NCI-H2196 treated with DMSO at 0.1 percent for 48 hours (cell line): Measurements from ENCODE around the gene HTR2B.
A peak's percentile ranks its signal among the peaks of the same experiment; 100 is the strongest.
"Not testable (repeated sequence)": the region's sequence is repeated elsewhere in the genome, so short reads cannot be mapped to it uniquely, and the experiment has no call there.

Experiments
- DNase-seq: peaks from one replicate; lab custom pipeline; 2025; ENCODE audit not compliant: unreplicated experiment; lab: John Stamatoyannopoulos, UW

The HTR2B gene

DNA sequence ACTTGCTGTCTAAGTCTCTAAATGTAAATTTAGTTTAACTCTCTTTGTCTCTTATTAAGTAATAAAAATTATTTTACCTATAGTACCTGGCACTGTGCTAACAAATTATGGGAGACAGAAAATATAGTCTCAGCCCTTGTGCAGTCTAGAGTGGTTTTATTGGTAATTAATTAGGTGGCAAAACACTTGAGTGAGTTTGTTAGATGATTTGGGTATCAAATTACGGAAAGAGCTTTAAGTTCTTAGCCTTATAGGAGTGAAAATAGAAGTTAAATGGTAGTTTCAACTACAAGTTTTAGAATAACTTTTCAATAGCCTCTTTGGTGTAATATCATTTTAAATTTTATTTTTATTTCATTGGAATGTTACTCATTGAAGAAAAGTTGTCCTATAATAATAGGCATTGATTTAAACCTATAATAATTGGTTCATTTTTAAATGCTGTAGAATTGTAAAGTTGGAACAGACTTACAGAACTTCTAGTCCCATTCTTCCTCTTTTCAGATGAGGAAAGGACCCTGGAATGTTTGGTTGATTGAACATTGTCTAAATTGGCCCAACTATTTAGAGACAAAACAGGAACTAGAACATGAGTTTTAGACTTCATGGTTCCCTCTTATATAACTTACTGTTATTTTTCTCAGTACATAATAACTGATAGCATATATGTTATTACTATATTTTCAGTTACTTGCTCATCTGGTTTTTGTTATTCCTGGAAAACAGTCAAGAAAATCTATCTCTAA, 10.2 kb upstream of the HTR2B start:
- no peak for DNase-seq

DNA sequence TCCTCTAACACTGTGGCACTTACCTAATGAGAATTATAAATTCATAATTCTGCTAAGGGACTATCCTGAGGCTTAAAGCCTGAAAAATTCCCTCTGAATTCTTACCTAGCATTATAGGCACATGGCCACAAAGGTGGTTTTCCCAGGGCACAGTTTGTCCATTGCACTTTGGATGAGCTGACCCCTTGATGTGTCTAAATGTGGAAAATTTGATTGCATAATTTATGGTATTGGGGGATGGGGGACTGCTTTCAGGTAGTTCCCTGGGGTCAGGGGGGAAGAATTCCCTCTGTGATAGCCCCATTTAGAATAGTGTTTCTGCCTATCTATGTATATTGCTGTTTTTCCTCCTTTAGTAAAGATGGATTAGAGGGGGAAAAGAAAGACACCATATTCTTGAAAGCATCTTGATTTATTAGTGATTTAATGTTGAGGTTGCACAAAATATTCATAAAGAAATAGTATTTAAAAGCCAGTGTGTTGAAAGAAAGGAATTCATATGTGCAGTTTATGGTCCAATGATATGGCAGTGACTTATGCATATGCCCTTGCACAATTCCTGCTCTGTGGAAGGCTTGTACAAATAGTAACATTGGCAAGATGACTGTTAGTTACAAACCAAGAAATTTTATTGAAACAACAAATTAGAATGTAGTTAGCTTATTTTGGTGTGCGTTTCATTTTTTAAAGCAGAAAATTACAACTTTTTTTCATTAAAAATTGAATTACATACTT, 8.7 kb upstream of the HTR2B start:
- no peak for DNase-seq

DNA sequence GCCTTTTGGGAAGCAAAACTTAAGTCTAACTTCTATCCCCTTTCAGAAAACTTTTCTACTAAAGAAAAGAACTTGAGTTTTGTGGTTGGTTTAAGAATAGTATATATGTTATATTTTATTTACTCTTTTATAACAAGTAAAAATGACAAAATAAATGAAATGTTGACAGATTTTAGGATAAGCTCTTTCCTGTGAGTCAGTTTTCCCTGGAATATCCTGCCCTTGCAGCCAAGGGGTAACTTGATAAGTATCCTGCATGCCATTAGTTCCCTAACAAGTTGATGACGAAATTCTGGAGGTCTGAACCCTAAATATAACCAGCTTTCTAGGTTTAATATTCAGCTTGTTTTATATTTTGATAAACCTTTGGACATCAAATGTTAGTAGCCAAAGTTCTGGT, 7.3 kb upstream of the HTR2B start:
- DNase-seq: no peak

DNA sequence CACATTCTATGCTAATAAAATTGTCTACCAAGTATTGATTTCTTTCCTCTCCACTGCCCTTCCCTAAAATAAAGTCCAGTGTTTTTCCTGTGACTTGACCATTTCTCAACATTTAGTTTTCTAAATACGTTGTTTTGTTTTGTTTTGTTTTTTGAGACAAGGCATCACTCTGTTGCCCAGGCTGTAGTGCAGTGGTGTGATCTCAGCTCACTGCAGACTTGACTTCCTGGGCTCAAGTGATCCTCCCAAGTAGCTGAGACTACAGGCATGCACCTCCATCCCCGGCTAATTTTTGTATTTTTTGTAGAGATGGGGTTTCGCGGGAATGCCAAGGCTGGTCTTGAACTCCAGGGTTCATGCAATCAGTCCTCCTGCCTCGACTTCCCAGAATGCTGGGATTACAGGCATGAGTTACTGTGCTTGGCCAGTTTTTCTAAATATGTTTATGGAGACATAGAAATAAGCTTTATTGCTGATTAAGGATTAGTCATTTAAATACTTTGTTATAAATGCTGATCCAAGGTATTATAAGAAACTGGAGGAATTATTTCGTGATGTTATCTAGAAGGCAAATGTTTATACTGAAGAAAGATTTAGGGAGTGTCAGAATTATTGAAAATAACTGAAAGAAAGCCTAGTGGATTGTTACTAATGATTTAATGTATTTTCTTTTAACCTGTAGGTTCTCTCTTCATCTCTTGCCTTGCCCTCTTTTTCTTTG, 5.7 kb upstream of the HTR2B start:
- no peak for DNase-seq

DNA sequence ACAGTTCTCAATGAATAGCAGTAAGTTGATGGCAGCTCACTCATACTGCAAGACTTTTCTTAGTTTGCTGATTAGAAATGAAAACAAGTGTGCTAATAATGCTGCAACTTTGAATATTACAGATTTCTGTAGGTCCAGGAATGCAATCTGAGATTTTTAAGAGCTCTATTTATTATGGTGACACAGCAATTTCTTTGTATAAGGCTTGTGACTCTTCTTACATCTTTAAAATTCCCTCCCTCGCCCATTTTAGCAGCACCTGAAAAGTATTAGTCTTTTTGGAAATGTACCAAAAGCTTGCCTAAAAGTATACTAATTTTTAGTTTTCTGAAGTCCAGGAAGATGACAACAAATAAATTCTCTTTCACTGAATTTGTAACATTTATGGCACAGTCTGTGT, 4.4 kb upstream of the HTR2B start:
- DNase-seq: no peak

DNA sequence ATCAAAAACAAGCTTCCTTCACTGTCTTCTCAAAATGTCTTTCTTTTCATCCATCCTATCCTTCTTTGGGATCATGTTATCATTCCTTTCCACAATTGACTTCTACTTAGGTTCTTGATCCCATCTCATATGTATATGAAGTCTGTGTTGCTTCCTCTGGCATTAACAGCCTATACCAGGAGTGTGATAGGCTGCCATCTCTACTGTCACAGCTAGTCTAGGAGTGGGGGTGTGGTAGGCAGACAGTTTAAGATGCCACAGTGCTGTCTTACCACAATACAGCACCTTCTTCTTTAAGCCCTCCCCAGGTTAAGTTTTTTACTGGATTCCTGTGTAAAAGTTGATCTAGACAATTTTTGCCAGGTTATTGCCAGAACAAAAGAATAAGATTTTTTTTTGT, 3.7 kb upstream of the HTR2B start:
- no peak for DNase-seq

DNA sequence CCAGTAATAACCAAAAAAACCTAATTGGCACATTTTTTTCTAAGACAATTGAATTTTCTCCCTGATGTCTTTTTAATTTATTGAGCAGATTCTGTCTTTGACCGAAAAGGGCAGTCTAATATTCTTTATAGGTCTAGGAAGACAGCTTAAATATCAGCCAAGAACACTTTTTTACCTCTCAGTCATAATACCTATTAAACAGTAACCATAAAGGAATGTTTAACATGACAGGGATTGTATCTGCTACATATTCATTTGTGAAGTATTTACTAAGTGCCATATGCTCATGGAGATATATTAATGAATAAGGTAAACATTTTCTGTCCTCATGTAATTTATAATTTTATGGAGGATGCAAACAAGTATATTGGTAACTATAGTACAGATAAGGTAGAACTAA, 3.1 kb upstream of the HTR2B start:
- DNase-seq: no peak

DNA sequence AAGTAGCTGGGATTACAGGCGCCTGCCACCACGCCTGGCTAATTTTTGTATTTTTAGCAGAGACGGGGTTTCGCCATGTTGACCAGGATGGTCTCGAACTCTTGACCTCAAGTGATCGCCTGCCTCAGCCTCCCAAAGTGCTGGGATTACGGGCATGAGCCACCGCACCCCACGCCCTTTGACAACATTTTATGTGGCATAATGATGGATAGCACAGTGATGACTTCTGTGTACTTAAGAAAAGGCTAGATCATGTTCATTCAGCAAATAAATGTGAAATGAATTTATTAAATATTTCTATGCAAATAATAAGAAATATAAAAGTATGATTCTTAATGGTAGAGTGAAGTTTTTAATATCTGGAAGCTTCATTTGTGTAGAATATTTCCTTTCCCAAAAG, 2.6 kb upstream of the HTR2B start:
- DNase-seq: no peak

DNA sequence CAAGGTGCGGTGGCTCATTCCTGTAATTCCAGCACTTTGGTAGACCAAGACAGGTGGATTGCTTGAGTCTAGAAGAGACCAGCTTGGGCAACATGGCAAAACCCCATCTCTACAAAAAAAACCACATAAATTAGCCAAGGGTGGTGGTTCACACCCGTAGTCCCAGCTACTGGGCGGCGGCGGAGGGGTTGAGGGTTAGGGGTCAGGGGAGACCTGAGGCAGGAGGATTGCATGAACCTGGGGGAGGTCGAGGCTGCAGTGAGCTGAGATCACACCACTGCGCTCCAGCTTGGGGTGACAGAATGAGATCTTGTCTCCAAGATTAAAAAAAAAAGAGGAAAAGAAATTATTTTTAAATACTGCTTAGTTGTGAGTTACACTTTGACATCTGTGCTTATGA, 1.3 kb upstream of the HTR2B start:
- DNase-seq: no peak

DNA sequence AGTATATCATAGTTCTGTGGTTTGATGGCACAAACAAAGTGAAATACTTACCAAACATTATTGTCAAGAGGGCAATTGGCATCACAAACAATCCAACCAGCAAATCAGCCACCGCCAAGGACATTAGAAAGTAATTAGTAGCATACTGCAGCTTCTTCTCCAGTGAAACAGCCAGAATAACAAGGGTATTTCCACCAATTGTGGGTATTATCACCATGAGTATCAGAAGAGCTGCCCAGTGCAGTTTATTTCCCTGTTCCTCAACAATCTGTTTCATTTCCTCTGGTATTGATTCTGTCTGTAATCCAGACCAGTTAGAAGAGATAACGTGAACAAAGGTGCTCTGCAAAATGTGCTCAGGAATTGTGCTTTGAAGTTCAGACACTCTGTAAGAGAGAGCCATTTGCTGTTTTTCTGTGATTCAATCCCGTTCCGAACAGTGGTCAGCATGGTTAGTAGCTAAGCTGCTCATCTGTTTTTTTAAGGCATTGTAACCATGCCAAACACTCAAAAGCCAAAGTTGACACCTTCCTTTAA, 1.4 kb downstream of the HTR2B start:
- DNase-seq: no peak

DNA sequence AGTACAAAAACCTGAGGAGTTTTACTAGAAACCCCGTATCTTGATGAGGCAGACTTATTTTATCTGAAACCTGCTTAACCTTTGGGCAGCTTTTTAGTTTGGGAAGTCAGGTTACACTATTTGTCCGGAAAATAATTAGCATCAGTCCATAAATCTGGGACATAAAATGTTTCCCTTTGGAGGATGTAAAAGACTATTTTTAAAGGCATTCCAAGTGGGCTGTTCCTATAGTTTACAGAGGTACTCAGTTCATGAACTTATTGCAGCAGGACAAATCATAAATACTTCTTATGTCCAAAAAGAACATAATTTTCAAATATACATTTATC, 6.3 kb downstream of the HTR2B start:
- DNase-seq: no peak

DNA sequence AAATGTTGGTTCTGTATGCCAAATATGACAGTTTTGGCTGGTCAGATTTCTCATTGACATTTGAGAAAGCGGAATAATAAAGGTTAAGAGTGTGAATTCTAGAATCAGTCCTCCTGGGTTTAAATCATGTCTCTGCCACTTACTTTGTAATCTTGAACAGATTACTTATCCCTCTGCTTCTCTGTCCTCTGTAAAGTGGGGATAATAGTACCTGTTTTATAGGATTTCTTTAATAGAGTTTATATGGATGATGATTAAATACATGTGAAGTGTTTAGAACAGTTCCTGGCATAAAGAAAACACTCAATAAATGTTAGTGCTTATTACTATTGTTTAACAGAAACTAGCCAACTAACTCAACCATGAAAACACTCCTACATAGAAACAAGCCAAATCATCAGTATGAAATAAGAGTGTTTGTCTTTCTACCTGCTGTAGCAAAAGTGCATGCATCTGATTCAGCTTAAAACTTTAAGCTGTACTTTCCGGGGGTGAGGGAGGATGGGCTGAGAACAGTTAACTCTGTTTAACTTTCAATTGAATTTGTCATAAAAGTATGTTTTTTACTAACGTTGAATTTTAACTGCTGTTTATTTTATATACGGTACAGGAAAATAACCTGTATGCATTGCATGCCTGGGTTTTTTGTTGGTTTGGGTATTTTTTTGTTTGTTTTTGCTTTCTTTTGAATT, 6.8 kb downstream of the HTR2B start:
- DNase-seq: no peak

DNA sequence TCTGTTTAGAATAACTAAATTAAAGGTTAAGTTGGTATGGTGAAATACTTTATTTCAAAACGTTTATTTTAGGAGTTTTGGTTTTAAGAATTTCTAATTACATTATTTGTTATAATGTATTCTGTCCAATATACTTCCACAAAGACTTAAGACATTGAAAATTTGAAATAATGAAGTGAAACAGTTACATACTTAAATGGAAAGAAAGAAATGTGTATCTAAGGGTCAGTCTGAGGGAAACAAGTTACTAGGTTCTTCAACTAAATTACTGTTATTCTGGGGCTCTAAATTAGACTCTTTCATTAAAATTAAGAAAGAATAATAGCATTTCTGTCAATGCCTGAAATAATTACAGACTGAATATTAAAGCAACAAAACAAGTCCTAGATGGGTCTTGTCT, 7.7 kb downstream of the HTR2B start:
- DNase-seq: no peak

DNA sequence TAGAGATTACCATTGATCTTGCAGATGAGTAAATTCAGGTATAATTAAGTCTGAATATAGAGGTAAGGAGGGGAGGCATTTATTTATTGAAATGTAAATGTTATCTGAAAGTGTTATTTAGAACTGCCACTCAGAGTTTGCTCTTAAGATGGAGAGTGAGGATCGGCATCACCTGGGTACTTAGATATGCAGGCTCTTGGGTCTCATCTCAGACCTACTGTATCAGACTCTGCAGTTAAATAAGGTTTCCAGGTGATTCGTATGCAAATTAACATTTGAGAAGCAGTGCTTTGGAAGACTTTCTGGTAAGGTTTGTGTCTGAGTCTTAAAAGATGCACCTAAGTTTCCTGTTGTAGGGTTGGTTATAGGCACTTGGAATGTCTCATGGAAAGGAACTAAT, 9.2 kb downstream of the HTR2B start:
- no peak for DNase-seq

DNA sequence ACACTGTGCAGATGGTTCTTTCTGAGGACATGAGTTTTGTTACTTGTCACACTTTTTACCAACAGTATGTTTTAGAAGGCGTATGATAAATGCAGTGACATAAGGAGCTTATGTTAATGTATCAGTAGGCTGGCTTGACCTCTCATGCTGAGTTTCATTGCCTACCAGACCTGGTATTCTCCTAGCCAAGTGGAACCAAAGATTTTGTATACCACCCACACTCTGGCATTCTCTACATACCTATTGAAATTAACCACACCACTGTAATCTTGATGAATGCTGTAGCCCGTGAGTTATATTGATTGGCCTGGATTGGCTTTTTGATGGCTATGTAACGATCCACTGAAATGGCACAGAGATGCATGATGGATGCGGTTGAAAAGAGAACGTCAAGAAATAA, 11.4 kb downstream of the HTR2B start:
- DNase-seq: no peak

DNA sequence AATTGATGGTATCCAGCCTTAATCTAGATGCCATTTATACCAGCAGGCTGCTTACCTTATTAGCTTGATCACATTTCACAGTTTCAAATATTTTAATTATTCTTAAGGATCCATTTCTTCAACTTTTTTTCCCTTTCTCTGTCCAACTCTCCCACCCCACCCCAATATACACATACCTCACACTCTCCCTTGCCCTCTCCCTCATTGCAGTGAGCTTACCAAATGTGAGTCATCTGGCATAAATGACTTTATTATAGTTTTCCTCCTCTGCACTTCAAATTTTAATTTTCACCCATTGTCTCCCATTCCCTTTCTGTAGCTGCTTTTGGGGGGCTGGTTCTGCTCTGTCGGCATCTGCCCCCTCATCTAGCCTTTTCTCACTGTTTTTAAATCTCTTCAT, 12.9 kb downstream of the HTR2B start:
- DNase-seq: no peak

DNA sequence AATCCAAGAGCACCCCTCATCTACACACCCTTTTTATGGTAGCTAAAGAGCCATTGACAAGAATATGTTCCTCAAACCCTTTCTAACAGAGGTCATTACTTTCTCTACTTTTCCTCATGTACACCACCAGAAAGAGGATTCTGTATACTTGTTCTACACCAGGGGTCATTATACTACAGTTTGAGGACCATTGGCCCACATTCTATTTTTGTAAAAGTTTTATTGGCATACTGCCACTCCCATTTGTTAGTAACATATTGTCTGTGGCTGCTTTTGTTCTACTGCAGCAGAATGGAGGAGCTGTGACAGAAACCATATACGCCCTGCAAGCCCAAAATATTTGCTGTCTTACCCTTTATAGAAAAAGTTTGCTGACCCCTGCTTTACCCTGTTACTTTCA, 14.3 kb downstream of the HTR2B start:
- DNase-seq: no peak

DNA sequence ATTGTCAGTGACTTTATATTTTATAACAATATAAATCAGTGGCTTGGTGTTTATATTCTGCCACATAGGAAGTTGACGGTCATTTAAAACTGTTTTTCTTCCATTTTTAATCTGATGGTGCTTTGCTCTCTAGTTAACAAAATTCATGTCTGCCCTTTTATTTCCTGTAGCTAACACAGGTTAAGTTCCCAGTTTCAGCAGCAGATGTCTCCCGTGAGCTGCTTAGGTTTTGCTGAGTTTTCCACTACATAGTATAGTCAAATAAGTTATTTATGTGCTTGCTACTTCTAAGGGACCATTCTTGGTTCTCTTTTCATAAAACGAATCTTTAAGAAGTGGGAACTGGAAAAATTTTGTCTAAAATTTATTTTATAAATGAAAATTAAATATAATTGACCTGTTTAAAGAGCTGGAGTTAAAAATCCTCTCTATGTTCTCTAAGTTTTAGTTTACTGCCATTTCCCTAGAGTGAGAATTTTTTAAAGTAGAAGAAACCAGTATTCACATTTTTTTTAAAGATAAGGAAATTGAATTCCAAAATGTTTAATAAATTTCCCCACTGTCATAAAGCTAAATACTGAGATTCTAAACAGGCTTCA, 20.6 kb downstream of the HTR2B start:
- peak; percentile 34 for DNase-seq

DNA sequence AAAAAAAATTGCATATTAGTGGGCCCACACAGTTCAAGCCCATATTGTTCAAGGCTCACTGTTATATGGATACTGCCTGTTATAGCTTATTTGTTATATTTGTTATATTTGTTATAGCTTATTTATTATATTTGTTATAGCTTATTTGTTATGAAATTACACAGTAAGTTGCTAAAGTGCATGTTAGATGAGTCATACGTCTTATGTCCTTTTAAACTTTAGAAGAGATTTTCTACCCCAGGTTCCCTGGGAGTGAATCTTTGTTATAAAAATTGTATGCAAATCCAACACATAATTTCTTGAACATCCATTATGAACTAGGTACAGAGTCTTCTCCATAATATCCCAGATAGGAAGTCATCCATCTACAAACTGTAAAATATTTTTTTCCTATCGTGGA, 22.1 kb downstream of the HTR2B start:
- DNase-seq: no peak

DNA sequence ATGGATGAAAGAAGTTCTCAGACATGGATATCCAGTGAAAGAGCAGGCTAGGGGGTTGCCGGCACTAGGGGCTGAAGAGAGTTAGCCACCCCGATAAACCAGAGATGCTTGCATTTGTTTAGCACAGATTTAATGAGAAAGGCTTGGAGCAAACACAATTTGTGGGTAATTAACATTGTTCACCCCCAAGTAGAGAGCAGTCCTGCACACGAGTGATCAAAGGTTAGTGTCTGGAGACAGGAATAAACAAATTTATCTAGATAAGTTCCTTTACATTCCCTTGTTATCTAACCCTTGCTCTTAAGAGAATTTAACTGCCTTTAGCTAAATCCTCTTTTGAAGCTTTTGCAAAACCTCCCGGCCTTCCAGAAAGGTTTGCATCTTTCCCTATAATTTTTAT, 23.9 kb downstream of the HTR2B start:
- no peak for DNase-seq

DNA sequence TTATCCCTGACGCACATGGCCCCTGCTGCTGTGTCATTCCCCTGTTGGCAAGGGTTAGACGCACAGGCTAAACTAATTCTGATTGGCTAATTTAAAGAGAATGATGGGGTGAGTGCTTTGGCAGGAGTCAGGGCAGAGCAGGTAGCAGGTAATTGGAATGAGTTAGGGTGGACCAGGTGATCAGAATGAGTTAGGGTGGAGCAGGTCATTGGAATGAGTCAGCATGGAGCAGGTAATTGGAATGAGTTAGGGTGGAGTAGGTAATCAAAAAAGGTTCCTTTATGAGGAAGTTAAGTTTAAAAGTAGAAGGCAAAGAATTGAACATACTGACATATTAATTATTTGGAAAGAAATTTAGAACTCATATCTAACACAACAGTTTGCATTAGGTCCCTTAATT, 24.5 kb downstream of the HTR2B start:
- DNase-seq: not testable (repeated sequence)
